Gastrocnemius medialis (tissue), 4 donors: ENCODE data around the gene PDIA2.

Source experiments
- CTCF ChIP-seq, 5 experiments: fragments of 450-650 bp in 3 of 5; fragments of 200-600 bp in 2 of 5; sonication (generic) in 2 of 5; IDR thresholded peaks in 4 of 5; conservative IDR thresholded peaks in 1 of 5; 1 replicate in 4 of 5; 2 replicates in 1 of 5; pipeline ENCODE4 v1.5.1; 2016 to 2019; ENCODE audit warnings: antibody characterized with exemption in 5 of 5, mild to moderate bottlenecking in 3 of 5, moderate library complexity in 3 of 5
- POLR2A ChIP-seq, 2 donors: fragments of 450-650 bp; IDR thresholded peaks; one replicate each; pipeline ENCODE4 v1.6.1; 2017; ENCODE audit warnings: antibody characterized with exemption in 2 of 2, mild to moderate bottlenecking in 2 of 2, moderate library complexity in 2 of 2

DNA sequence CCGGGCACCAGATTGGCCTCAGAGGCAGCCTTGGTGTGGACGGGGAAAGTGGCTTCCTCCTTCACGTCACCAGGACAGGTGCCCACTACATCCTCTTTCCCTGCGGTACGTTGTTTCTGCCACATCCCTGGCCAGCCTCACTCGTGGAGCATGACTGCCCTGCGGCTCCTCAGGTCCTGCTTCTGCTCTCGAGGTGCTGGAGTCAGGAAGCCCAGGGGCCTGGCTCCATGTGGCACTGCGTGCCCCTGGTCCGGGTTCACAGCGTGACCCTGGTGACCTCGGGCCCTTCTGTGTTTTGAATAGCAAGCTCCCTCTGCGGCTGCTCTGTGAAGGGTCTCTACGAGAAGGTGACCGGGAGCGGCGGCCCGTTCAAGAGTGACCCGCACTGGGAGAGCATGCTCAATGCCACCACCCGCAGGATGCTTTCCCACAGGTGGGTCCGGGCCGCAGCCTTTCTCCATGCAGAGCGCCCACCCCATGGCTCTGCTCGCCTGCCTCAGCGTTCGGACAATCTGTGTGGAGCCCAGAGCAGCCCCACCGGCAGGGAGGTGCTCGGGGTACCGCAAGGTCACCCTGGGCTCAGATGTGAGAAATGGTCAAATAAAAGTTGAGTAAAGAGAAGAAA is 20.7 kb upstream of the PDIA2 start:
- no peak for TF ChIP-seq CTCF (IDR thresholded peaks at IDR 0.05 in 4 of 5, conservative IDR thresholded peaks at IDR 0.05 in 1 of 5)
- TF ChIP-seq POLR2A (IDR thresholded peaks at IDR 0.05): no peak
